GM12873 (cell line): ENCODE measurements around the gene CDK5.

Source experiments
- TF ChIP-seq, protein P1 (sequence below): IDR thresholded peaks from 2 replicates; pipeline ENCODE4 v1.5.1; 2012; ENCODE audit warnings: low read depth, mild to moderate bottlenecking, moderate library complexity, low read length, control low read depth; ENCODE audit not compliant: insufficient read depth; ENCODE audit errors: missing control alignments

Gene CDK5

DNA sequence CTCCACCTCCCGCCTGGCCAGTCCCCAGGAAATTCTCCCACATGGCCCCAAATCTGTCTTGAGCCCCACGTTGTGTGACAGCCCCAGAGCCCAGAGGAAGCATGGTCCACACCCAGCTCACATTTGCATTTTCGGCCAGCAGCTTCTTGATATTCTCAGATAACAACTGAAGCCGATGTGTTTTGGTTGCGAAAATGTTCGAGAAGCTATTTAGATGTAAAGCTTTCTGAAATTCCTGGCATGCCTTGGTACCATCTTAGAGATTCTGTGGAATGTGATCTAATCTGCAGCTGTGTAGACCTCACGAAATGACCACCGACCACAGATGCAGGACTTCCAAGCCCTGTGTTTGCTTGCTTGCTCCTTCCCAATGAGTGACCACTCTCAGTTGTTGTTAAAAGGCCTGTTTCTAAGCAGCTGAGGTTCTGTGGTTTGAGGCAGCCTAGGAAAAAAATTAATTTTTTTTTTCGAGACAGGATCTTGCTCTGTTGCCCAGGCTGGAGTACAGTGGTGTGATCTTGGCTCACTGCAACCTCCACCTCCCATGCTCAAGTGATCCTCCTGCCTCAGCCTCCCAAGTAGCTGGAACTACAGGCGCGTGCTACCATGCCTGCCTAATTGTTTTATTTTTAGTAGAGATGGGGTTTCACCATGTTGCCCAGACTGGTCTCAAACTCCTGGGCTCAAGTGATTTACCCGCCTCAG is 10.5 kb upstream of the CDK5 start:
- TF ChIP-seq, protein P1, sequence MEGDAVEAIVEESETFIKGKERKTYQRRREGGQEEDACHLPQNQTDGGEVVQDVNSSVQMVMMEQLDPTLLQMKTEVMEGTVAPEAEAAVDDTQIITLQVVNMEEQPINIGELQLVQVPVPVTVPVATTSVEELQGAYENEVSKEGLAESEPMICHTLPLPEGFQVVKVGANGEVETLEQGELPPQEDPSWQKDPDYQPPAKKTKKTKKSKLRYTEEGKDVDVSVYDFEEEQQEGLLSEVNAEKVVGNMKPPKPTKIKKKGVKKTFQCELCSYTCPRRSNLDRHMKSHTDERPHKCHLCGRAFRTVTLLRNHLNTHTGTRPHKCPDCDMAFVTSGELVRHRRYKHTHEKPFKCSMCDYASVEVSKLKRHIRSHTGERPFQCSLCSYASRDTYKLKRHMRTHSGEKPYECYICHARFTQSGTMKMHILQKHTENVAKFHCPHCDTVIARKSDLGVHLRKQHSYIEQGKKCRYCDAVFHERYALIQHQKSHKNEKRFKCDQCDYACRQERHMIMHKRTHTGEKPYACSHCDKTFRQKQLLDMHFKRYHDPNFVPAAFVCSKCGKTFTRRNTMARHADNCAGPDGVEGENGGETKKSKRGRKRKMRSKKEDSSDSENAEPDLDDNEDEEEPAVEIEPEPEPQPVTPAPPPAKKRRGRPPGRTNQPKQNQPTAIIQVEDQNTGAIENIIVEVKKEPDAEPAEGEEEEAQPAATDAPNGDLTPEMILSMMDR: no peak

DNA sequence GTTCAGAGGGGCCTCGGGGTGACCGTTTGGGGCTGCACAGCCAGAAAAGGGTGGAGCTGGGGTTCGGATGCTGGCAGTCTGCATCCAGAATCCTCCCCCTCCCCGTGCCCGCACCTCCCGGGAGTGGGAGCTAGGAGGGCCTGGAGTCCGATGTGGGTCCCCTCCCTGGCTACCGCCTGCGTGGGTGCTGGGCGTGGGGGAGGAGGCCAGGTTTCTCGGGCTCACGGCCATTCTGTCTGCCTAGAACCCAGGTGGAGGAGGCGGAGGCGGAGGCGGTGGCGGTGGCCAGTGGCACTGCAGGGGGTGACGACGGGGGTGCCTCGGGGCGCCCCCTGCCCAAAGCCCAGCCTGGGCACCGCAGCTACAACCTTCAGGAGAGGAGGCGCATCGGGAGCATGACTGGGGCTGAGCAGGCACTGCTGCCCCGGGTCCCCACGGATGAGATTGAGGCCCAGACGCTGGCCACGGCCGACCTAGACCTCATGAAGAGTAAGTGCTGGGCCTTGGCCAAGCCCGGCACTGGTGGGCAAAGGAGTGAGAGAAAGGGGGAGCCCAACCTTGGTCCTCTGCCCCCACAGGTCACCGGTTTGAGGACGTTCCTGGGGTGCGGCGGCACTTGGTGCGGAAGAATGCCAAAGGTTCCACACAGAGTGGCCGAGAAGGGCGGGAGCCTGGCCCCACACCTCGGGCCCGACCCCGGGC is 8.7 kb upstream of the CDK5 start:
- TF ChIP-seq, protein P1: no peak

DNA sequence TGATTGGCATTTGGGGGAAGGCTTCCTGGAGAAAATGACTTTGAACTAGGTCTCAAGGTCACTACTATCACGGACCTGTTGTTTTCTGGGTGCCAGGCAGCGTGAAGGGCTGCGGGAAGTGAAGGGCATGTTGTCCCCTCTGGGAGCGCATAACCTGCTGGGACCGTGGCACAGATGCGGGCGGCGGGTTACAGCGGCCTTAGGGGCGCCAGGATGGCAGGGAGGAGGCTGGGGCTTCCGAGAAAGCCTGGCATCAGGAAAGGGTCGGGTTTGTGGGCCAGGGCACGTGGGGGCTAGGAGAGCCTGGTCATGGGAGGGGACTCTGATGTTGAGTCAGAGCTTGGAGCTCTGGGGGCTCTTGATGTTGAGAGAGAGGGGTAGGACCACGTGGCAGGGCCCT is 7.8 kb upstream of the CDK5 start:
- TF ChIP-seq, protein P1: no peak

DNA sequence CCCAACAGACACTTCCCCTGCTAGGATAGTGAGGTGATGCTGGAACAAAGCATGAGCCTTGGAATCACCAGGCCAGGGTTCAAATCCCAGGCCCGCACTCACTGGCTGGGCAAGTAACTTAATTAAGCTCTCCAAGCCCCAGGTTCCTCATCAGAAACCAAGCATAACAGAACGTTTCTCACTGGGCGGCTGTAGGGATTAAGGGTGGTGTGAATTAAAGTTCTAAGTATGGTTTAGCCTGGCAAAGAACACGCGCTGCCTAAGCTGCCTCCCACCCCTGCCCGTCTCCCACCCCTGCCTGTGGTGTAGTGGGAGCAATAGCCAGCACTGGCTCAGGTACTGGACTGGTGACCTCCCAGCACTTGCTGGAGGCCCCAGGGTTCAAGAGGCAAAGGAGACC is 7.3 kb upstream of the CDK5 start:
- TF ChIP-seq, protein P1: no peak

DNA sequence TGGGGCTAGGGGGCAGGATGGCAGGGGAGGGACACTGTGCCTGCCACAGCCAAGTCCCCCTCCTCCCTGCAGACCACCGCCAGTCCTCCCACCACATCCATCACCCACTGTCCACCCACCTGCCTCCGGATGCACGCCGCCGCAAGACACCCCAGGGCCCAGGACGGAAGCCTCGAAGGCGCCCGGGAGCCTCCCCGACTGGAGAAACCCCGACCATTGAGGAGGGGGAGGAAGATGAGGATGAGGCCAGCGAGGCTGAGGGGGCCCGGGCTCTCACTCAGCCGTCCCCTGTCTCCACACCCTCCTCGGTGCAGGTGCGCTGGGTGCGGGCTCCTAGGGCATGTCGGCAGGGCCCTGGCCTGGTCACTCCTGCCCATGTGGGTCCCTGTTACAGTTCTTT is 6.8 kb upstream of the CDK5 start:
- TF ChIP-seq, protein P1: no peak

DNA sequence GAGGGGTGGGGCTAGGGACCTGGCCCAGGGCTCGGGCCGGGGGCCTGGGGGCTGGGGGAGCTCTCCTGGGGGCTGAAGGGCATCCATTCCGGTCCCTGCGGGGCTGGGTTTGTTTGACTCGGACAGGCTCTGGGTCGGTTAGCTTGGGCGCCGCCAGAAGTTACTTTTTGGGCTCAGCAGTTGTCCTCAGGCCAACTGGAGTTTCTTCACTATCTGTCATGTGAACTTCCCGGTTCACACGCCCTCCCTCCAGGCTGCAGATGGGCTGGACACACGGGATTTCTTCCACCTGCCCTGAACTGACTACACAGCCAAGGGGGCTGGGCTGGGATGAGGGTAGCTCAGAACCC is 5.5 kb upstream of the CDK5 start:
- TF ChIP-seq, protein P1: no peak

DNA sequence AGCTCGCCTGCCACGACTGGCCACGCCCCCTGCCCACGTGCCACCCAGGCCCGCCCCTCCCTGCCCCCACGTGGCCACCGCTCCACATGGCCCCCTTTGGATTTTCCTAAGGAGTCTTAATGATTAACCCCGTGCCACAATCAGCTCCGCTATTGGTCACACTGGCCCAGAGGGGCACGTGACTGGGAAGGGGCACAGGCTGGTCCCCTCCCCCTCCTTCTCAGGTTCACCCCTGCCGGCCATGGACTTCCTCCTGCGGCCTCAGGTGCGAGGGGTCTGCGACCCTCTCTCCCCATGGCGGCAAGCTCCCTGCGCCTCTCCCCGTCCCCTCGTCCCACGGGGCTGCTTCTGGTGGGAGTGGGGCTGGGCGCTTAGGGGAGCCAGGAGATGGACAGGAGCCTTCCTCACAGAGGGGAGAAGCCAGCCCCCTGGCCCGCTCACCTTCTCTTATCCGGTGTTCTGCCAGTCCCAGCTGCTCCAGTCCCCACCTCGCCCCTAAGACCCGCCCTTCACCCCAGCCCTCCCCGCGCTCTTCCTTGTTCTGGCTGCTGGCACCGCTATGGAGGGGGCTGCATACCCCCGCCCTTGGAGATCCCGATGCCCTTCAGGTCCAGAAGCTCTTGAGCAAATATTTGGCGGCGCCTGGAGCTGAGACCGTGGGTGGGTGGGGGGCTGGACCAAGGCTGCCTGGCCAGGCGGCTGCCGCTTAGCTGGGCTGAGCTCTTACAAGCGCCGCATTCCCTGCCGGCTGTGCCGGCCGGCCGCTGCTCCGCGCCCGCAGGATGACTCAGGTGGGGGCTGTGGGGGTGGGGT is 4.9 kb upstream of the CDK5 start:
- TF ChIP-seq, protein P1: no peak
